DMS114 treated with DMSO at 0.1 percent for 48 hours (cell line): ENCODE data around the gene INTS7.
"Not testable (repeated sequence)": the region's sequence is repeated elsewhere in the genome, so short reads cannot be mapped to it uniquely, and the experiment has no call there.

ENCODE experiments used
- DNase-seq: peaks from one replicate; lab custom pipeline; 2025; ENCODE audit not compliant: unreplicated experiment; lab: John Stamatoyannopoulos, UW

INTS7 gene

DNA sequence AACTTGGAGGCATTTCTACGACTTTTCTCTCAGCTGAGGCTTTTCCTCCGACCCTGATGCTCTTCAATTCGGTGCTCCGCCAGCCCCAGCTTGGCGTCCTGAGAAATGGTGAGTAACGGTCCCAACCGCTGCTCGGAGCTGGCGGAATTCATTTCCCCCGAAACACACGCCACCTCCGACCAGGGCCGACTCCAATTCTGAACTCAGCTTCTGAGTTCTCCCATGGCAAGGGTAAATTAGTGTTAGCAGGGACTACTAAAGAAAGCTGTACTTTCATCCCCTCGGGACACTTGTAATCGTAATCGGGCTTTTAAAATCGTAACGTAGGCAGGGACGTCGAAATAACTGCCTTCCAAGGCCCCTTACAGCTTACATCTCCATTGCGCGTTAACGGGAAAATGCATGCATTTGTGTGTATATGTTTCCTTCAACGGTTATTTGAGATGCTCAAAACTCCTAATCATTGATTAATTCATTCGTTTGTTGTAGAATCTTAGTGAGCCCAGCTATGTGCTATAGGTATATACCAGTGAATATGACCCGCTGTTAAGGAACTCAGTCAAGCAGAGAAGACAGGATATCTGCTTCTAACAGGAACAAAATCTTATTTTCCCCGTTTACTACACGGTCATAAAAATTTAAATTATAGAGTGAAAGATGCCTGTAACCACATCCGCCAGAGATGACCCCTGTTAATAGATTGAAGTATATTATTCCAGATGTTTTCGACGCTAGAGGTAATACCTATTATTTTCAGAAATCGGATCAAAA is 663 bp upstream of the INTS7 start:
- DNase-seq = peak; percentile 56

DNA sequence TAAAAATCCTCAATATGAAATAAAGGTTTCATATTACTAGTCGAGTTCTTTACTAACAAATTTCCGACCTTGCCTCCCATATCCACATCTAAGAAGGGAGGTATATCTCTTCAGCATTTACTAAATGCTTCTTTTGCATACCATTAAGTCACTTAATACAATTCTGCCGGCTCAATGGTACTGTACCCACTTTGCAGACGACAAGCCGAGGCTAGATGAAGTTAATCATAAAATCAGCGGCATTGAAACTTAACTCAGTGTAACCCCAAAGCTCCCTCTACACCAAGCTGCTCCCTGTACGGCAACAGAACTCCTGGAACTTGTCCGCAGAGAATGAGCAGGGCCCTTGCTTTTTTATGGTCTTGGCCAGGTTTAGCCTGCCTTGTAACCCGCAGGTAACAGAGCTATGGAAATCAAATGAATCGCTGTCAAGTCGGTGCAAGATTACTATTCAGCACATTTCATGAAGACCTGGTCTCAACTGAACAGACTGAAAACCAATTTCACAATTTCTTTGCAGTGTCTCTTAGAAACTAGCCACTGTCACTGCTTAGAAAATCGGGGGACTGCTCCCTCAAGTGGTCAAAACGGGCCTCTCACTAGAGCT is 738 bp downstream of the INTS7 start:
- no peak for DNase-seq

DNA sequence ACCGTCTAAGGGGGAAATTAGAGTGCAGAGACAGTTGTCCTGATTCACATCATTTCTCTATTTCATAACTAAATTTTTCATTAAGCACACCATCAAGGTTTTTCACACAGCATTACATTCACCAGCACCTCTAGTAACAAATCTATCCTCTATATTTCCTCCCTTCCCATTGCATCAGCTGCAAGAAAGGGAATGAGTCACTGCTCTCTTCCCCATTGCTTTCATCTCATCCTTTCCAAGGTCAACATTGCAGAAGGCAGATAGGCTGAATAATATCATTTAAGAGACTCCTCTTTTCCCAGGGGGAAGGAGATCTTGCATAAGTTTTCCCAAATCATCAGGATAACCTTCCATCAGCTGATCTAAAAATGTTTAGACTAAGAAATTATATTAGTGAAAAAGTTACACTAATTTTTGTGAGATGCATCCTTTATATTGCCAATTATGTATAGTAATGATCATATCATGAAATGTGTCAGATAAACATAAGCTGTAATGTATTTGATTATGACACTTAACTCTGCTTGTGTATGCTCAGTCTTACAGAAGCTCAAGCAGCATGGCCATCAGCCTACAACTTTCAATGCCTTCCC is 4.3 kb downstream of the INTS7 start:
- no peak for DNase-seq

DNA sequence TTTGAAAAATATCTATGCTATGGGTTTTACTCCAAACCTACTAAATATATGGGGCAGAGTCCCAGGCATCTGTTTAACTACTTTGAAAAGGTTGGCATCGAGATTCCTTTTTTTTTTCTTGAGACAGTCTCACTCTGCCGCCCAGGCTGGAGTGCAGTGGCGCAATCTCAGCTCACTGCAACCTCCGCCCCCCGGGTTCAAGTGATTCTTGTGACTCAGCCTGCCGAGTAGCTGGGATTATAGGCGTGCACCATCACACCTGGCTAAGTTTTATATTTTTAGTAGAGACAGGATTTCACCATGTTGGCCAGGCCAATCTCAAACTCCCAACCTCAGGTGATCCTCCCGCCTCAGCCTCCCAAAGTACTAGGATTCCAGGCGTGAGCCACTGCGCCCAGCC is 7.6 kb downstream of the INTS7 start:
- not testable (repeated sequence) for DNase-seq

DNA sequence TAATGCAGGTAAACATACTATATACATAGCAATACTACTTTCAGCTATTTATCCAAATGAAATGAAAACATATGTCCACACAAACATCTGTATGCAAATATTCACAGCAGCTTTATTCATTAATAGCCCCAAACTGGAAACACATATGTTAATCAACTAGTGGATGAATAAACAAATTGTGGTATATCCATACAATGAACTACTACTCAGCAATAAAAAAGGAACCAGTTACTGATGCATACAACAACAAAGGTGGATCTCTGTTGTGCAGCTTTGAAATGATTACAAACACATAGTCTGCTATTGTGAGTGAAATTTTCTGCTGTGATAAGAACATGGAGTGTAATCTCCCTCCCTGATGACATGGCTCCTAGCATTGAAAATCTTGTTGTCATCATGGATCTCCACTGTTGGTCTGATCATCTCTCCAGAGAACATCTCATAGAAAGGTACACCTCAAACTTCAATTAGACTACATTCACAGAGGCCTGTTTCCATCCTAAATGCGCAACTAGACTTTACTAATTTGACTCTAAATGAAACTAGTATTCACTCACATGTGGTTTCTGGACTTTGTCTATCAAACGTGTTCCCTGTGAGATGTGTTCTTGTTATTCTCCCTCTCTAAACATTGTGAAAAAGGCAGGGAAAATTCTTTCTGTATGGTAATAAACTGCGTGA is 10.7 kb downstream of the INTS7 start:
- DNase-seq = no peak

DNA sequence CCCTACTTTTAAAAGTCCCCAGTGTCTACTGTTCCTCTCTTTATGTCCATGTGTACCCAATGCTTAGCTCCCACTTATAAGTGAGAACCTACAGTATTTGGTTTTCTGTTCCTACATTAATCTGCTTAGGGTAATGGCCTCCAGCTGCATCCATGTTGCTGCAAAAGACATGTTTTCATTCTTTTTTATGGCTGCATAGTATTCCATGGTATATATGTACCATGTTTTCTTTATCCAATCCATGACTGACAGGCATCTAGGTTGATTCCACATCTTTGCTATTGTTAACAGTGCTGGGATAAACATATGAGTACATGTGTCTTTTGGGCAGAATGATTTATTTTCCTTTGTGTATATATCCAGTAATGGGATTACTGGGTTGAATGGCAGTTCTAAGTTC is 12.4 kb downstream of the INTS7 start:
- DNase-seq = not testable (repeated sequence)

DNA sequence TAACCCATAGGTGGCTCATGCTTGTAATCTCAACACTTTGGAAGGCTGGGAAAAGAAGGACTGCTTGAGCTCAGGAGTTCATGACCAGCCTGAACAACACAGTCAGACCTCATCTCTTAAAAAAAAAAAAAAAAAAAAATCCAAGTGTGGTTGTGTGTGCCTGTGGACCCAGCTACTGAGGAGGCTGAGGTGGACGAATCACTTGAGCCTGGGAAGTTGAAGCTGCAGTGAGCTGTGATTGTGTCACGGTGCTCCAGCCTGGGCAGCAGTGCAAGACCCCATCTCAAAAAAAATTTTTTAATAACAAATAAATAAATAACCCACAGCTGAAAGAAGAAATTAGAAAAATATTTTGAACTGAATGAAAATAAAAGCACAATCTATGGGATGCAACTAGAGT is 13.8 kb downstream of the INTS7 start:
- no peak for DNase-seq

DNA sequence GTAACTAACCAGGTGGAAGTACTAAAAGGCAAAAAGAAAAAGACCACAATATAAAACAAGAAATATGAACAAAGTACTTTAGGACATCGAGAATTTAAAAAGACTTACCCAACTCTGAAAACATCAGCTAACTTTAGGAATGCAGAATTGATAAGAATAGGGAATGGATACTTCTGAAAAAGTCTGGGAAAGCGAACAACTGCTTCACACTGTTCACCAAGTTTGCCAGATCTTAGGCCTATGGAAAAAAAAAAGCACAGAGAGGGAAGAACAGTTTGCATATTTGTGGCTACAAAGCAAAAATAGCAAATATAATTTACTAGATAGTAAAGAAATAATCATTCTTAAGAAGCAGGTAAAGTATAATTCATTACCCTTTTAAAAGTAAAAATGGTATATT is 14.4 kb downstream of the INTS7 start:
- no peak for DNase-seq

DNA sequence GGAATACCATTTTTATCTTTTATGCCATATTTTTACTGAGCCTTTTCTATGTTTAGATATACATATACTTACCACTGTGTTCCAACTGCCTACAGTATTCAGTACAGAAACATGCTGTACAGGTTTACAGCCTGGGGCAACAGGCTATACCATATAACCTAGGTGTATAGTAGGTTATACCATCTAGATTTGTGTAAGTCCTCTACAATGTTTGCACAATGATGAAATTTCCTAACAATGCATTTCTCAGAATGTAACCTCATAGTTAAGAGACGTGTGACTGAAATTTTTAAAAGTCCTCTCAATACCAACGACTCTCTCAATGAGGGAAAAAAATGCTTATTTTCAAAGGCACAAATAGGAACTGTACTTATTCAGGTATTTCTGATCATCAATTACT is 21.7 kb downstream of the INTS7 start:
- no peak for DNase-seq

DNA sequence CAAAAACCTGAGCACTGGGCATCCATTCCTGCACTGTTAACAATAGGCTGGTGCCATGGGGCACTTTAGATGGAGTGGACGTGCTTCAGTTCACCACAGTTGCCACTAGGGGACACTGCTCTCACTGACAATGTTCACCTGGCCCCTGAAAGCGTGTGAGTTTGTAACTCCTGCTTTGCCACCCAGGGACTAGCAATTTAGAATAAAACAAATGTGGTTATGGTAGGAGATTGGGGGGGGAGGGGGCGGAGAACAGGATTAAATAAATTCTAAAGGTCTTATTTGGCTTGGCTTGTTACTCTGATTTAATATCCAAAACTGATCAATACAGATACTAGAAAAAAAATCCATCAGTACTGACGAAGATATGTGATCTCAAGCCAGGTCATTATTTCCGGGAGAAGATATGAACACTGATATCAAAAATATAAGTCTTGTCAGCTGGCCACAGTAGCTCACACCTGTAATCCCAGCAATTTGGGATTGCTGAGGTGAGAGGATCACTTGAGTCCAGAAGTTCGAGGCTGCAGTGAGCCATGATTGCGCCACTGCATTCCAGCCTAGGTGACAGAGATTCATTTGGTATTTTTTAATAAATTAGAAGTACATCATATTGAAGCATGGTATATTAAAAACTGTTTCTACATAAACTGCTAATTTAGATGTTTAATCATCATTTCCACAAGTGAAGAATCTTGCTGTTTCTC is 23.2 kb downstream of the INTS7 start:
- peak; percentile 23 for DNase-seq

DNA sequence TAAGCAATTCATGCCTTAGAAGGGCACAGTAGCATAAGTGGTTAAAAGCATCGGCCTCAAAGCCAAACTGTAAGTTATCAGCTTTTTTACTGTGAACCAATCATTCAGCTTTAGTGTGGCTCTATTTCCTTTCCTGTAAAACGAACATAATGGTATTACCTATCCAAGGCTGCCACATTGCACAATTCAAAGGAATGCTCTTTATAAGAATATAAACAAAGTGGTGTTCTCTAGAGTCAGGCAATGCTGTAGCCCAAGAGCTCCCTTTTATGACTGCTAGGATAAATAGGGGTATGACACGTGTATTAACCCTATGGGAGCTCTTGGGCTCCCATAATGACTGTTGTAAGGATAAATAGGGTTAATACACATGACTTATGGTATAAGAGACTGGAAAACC is 25.4 kb downstream of the INTS7 start:
- no peak for DNase-seq

DNA sequence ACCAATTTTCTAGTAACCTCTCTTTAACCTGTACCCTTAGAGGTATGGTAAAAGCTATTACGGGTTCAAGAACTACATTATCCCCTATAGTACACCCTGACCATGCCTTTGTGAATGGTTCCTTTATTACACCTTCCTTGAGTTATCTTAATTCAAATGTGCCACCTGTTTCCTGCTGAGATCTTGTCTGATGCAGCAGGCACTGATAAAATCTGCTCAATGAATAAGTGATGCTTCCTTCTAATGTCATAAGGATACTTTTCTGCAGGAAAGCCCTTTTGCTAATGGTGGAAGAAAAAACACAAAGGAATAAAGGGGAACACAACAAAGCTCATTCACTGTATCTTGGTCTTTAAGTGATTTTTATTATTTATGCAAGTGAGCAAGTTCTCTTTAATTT is 25.8 kb downstream of the INTS7 start:
- no peak for DNase-seq

DNA sequence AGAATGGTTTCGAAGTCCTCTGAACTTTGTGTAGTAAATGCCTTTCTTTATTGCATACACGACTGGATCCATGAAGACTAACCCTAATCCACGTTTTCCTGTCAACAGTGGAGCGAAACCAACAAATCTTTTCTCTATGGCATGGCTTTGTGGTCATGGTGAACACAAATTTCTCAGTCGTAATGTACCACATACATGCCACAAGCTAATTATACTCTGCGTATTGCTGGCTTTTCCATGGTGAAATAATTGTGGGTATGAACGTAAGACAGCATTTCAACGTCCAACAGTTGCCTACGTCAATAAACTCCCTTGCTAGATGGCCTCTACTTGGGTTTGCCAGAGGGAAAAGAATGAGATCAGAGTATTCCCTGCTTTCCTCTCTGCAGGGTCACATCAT is 27.5 kb downstream of the INTS7 start:
- no peak for DNase-seq

DNA sequence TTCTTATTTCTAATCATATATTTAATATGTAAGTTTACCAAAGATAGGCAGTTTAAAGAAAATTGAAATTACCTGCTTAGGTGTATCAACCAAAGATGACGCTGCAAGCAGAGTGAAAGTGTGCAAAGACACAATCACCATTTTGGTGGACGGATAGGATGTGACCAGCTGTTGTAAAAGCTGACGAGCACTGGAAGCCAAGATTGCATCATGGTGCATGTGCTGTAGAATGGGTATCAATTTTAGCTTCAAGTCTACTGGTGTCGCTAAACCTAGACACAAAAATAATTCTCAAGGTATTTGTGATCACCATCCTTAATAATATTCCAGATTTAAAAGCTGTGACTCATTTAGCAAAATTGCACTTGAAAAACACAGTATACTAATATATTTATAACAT is 28.2 kb downstream of the INTS7 start:
- no peak for DNase-seq

DNA sequence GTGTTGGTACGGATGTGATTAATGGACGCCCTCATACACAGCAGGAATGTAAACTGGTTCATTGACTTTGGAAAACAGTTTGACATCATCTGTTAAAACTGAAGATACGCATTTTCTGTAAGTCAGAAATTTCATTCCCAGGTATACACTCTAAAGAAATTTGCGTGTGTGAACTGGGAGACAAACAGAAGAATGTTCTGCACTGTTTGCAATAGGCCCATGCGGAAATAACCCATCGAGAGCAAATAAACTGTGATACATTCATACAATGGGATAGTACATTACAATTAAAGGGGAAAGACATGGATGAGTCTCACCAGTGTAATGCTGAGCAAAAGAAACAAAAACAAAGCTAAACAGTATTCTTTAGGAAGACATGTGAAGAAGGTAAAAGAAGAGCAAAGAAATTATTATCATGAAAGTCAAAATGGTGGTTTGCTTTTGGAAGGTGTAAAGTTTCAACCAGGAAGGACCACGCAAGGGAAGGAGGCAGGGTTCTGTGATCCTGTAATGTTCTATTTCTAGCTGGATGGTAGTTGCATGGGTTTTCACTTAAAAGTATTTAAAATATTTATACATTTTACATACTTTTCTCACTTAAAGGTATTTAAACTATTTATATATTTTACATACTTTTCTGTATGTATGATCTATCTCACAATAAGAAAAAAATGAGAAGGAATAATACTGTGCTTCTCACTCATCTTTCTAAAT is 30.3 kb downstream of the INTS7 start:
- no peak for DNase-seq

DNA sequence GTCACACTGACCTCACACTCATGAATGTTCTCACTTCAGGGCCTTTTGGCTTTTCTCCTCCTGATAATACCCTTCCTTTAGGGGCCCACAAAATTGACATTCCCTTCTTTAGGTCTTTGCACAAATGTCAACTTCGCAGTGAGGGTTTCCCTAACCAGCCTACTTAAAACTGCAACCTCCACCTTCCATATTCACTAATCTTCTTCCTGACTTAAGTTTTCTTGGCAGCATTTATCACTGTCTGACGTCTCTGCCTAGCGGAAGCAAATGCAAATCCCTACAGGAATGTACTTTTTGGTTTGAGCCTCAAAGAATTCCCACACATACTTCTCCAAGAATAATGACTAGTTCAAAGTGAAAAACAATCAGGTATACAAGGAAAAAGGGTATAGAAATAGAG is 32.8 kb downstream of the INTS7 start:
- no peak for DNase-seq

DNA sequence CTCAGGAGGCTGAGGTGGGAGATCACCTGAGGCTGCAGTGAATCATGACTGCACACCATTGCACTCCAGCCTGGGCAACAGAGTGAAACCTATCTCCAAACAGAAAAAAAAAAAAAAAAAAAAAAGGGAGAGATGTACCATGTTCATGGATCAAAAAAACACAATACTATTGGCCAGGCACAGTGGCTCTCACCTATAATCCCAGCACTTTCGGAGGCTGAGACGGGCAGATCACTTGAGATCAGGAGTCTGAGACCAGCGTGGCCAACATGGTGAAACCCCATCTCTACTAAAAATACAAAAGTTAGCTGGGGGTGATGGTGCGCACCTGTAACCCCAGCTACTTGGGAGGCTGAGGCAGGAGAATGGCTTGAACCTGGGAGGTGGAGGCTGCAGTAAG is 37.9 kb downstream of the INTS7 start:
- DNase-seq = not testable (repeated sequence)

DNA sequence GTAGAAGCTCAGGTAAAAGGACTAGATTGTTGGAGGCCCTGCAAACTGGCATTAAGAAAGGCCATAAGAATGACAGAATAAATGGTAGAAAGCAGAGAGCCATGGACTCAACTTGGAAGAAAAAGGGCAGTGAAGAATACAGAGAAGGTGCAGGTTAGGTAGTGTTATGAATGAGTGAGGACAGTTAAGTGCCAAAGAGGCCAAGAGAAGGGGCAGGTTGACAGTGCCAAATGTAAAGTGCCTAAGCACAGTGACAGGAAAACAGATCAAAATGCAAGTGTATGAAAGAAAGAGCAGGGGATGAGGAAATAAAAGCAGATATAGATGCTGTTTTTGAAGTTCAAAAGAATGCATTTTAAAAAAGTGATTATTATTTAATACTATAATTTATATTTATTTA is 43.7 kb downstream of the INTS7 start:
- DNase-seq = no peak

DNA sequence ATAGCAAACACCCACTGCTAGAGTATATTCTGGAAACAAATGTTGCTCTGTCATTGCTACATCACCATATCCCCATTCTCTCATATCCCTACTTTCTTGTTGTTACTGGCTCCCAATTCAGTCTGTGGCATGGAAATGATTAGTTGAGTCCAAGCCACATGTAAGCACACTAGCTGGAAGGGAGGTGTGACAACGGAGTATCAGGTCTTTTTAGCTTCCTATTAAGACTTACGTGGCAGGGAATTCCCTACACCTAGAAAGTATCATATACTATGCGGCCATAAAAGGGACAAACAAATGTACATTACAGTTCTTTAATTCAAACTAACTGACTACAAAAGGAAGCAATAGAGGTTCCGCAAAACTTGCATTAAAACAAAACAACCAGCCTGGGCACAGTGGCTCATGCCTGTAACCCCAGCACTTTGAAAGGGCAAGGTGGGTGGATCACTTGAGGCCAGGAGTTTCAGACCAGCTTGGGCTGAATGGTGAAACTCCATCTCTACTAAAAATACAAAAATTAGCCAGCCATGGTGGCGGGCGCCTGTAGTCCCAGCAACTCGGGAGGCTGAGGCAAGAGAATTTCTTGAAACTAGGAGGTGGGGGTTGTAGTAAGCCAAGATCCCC is 48.6 kb downstream of the INTS7 start:
- DNase-seq = no peak

DNA sequence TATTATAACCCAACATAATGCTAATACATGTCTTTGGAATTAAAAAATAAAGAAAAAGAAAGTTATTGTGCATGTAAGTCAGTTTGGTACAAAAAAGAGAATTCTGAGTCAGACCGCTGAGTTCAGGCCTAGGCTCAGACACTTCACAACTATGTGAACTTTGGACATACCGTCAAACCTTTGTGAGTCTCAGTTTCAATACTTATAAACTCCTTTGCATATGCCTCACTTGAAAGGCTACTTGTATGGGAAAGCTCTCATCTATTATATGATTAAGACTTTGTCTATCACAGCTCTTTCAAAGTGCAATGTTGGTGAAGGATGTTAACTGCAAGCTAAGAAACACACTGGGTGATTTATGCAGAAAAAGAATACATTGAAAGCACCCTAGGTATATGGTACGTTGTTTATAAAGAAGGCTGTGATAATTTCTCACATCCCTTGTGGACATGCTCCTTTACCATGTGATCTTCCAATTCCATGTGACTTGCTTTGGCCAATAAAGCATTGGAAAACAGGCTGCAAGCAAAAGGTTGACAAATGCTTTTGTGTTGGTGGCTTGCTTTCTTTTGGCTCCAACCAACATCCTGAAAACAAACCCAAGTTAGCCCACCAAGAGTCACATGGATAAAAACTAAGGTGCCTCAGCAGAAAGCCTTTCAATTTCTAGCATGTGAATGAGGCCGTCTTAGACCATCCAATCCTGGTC is 49.6 kb downstream of the INTS7 start:
- DNase-seq = no peak
